Right forelimb (tissue), 1 donor: ENCODE data around the gene DHDDS.
"Not testable (repeated sequence)": the region's sequence is repeated elsewhere in the genome, so short reads cannot be mapped to it uniquely, and the experiment has no call there.

Source experiments
- DNase-seq: peaks from one replicate; pipeline ENCODE4 v3.0.0-alpha.2; 2018

DHDDS gene

GRCh38 chr1:26431979-26432695, at the start of gene DHDDS:
TSS of gene DHDDS (plus strand) at chr1:26432321. CDS start at chr1:26432946, 625 bp downstream.
- DNase-seq: peak; percentile 99

GRCh38 chr1:26384076-26384475, 48.0 kb upstream of the DHDDS start:
- no peak for DNase-seq

- not testable (repeated sequence) for DNase-seq
These were observed 47.1 kb upstream of the DHDDS start for GRCh38 chr1:26385063-26385462.

GRCh38 chr1:26387447-26387846, 44.7 kb upstream of the DHDDS start:
- DNase-seq: no peak

- no peak for DNase-seq
These were observed 43.2 kb upstream of the DHDDS start for GRCh38 chr1:26388791-26389445.

- DNase-seq: no peak
These were observed 42.4 kb upstream of the DHDDS start for GRCh38 chr1:26389604-26390247.

- no peak for DNase-seq
These were observed 40.7 kb upstream of the DHDDS start for GRCh38 chr1:26391450-26391849.

- DNase-seq: no peak
These were observed 36.4 kb upstream of the DHDDS start for GRCh38 chr1:26395754-26396153.

GRCh38 chr1:26399034-26399433, 33.1 kb upstream of the DHDDS start:
- no peak for DNase-seq

- DNase-seq: no peak
These were observed 30.2 kb upstream of the DHDDS start for GRCh38 chr1:26401891-26402290.

- no peak for DNase-seq
These were observed 28.5 kb upstream of the DHDDS start for GRCh38 chr1:26403656-26404055.

GRCh38 chr1:26404641-26405040, 27.5 kb upstream of the DHDDS start:
- DNase-seq: no peak

- DNase-seq: no peak
These were observed 26.7 kb upstream of the DHDDS start for GRCh38 chr1:26405281-26405915.

- peak; percentile 94 for DNase-seq
These were observed 23.5 kb upstream of the DHDDS start for GRCh38 chr1:26408604-26409003.

GRCh38 chr1:26409191-26409807, 22.8 kb upstream of the DHDDS start:
- no peak for DNase-seq

- DNase-seq: no peak
These were observed 21.2 kb upstream of the DHDDS start, which contains the start of gene LIN28A for GRCh38 chr1:26410706-26411623. TSS of gene LIN28A (plus strand) at chr1:26410817. CDS start at chr1:26410892, 75 bp downstream.

GRCh38 chr1:26411624-26412074, 20.5 kb upstream of the DHDDS start:
- DNase-seq: no peak

GRCh38 chr1:26412180-26412840, 19.8 kb upstream of the DHDDS start:
- no peak for DNase-seq

- DNase-seq: no peak
These were observed 19.1 kb upstream of the DHDDS start for GRCh38 chr1:26413031-26413430.

- DNase-seq: peak; percentile 67
These were observed 14.9 kb upstream of the DHDDS start for GRCh38 chr1:26417111-26417759.
